Right kidney (tissue), 1 donor: ENCODE results near the gene RUNDC3A.
"Not testable (repeated sequence)": the region's sequence is repeated elsewhere in the genome, so short reads cannot be mapped to it uniquely, and the experiment has no call there.

Experiments
- DNase-seq: peaks from one replicate; pipeline ENCODE4 v3.0.0-alpha.2; 2016

The RUNDC3A gene

DNA sequence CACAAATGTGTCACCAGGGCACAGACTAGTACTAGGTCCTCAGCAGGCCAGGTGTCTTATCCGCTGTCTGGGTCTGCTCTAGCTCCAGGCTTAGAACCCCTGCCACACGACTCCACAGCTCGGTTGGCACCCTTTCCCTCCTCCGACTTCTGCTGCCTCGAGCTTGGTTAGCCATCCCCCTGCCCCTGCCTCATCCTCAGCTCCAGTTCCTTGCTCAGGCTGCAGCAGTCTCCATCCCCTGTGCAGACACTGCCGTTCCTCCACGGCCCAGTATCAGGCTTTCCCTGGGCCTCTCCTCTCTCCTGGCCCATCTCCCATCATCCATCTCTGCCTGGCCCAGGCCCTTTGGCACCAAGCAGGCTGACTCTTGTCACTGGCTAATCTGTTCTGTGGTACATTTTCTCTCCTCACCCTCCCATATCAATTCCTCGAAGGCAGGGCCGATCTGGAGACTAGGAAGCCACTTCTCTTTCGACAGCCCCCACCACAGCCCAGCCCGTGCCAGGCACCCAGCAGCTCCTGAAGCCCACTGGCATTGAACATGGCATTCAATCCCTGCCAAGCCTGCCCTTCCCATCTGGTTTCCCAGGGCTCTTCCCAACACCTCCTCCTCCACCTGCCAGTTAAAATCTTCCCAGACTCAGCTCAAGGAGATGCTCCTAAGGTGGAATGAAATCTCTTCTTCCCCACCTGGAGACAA lies 35.3 kb downstream of the RUNDC3A start:
- DNase-seq = no peak

DNA sequence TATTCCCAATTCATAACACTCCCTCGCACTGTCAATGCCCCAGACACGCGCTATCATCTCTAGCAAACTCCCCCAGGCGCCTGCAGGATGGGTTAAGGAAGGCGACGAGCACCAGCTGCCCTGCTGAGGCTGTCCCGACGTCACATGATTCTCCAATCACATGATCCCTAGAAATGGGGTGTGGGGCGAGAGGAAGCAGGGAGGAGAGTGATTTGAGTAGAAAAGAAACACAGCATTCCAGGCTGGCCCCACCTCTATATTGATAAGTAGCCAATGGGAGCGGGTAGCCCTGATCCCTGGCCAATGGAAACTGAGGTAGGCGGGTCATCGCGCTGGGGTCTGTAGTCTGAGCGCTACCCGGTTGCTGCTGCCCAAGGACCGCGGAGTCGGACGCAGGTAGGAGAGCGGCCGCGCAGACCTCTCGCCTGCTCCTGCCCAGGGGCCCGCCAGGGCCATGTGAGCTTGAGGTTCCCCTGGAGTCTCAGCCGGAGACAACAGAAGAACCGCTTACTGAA lies 36.6 kb downstream of the RUNDC3A start, which contains the start of gene GRN:
Gene GRN (plus strand): TSS at position 364 of the 515 bp plus-strand sequence. CDS start 3,863 bp downstream, outside the sequence.
- peak; percentile 90 for DNase-seq

DNA sequence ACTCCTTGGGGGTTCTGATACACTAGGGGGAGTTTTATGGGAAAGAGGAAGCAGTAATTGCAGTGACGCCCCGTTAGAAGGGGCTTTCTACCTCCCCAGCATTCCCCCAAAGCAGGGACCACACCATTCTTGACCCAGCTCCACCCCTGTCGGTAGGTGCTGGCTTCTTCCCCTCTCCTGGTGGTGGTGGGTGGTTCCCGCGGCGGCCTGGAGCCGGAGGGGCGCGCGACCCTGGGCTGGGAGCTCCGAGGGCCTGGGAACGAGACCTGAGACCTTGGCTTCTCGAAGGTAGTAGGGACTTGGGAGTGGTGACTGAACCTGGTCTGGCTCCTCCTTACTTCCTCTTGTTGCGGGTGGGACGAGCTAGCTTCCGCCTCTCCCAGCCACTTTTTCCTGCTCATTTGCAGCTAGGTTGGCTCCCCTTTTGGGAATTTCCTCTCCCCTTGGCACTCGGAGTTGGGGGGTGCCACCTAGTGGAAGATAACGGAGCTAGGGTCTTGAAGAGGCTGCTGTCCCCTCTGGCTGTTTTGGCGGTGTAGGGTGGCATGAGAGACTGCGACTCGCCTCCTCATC lies 37.1 kb downstream of the RUNDC3A start:
- no peak for DNase-seq

DNA sequence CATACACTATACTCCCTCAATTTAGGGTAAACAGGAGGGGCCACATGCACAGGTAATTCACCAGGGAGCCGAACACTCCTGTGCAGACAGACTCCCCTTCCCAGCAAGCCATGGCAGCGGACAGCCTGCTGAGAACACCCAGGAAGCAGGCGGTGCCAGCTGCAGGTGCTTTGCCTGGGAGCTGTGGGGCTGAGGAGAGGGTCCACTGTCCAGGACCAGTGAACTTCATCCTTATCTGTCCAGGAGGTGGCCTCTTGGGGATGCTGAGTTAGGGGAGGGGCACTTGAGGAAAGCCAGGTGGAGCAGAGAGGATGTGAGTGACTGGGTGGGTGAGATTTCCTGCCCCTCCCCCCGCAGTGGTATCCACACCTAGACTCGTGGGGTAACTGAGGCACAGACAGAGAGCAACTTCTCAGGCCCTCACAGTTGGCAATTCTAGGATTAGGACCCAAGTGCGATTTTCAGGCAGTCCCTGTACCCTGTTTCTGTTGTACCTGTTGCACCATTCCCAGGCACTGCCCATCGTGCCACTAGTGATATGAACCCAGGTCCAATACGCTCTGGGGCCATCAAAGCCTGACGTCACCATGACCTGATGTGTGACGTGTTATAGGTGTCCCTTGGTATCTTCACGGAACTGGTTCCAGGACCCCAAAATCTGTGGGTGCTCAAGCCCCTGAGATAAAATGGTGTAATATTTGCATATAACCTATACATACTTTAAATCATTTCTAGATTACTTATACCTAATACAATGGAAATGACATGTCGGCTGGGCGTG lies 37.9 kb downstream of the RUNDC3A start:
- DNase-seq = peak; percentile 45

DNA sequence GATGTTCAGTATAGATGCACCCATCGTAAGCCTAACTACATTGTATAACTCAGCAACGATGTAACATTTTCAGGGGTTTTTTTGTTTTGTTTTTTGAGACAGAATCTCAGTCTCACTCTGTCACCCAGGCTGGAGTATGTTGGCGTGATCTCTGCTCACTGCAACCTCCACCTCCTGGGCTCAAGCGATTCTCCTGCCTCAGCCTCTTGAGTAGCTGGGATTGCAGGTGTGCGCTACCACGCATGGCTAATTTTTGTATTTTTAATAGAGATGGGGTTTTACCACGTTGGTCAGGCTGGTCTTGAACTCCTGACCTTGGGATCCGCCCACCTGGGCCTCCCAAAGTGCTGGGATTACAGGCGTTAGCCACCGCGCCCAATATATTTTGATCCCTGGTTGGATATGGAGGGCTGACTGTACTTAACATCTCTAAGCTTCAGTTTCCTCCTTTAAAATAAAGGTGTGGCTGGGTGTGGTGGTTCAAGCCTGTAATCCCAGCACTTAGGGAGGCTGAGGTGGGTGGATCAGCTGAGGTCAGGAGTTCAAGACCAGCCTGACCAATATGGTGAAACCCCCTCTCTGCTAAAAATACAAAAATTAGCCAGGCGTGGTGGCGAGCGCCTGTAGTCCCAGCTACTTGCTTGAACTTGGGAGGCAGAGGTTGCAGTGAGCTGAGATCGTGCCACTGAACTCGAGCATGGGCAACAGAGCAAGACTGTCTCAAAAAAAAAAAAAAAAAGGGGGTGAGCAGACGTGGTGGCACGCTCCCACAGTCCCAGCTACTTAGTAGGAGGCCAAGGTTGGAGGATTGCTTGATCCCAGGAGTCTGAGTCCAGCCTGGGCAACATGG lies 39.0 kb downstream of the RUNDC3A start:
- not testable (repeated sequence) for DNase-seq

DNA sequence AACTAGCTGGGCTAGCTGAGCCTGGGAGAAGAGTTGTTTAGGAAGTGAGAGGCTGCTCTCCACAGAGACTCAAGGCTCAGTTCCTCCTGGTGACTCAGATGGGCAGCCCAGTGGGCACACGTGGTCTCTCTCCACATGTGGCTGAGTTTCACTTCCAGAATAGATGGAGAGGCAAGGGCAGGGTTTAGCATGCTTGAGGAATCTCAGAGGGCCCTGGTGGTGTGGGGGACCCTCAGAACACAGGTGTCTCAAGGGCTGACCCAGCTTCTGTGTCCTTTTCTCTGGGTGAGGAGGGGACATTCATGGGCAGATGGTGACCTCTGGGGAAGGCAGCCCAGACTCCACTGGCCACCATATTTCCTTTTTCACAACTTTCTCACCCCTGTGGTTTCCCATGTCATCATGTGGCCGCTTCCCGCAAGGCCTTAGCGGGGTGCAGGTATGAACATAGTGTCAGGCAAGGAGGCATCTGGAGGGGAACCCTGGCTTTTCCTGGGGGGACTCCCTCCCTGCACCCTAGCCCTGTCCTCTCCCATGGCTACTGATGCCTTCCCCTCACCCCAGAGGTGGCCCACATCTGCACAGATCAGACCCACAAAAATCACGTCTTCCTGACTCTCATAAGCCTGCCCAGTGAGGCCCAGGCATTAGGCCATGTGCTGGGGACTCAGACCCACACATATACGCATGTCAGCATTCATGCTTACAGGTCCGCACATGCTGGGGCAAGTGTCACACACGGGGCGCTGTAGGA lies 40.0 kb downstream of the RUNDC3A start:
- no peak for DNase-seq

DNA sequence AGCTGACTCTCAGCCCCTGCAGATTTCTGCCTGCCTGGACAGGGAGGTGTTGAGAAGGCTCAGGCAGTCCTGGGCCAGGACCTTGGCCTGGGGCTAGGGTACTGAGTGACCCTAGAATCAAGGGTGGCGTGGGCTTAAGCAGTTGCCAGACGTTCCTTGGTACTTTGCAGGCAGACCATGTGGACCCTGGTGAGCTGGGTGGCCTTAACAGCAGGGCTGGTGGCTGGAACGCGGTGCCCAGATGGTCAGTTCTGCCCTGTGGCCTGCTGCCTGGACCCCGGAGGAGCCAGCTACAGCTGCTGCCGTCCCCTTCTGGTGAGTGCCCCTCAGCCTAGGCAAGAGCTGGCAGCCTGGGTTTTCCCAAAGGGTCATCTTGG lies 40.6 kb downstream of the RUNDC3A start:
- DNase-seq = no peak

DNA sequence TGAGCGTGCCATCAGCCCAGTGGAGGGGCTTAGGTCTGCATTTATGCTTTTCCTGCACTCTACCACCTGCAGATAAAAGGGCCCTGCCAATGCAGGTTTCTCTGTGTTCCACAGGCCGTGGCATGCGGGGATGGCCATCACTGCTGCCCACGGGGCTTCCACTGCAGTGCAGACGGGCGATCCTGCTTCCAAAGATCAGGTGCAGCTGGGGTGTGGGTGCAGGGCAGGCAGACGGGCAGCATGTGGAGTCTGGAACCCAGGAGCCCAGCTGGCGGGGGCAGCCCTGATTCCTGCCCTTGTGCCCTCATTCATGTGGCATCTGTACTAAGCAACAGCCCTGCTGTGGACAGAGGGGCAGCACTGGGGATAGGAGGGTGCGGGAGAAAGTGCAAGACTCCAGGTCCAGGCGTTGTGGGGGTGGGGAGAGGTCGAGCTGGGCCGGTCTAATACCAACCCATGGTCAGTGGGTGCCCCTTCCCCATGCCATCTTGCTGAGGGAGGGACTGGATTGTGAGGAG lies 41.2 kb downstream of the RUNDC3A start:
- DNase-seq = no peak

DNA sequence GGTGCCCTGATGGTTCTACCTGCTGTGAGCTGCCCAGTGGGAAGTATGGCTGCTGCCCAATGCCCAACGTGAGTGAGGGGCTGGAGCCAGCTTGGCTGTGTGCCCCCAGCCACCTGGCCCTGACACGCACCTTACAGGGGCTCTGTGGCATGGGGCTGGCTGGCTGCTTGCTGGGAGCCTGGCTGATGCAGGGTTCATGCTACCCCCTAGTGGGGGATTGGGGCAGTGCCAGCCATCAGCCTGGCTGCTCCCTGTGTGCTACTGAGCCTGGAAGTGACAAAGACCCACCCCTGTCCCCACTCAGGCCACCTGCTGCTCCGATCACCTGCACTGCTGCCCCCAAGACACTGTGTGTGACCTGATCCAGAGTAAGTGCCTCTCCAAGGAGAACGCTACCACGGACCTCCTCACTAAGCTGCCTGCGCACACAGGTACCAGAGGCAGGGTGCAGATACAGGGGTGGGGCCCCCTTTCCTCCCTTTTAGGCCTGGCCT lies 42.4 kb downstream of the RUNDC3A start:
- DNase-seq = peak; percentile 63

DNA sequence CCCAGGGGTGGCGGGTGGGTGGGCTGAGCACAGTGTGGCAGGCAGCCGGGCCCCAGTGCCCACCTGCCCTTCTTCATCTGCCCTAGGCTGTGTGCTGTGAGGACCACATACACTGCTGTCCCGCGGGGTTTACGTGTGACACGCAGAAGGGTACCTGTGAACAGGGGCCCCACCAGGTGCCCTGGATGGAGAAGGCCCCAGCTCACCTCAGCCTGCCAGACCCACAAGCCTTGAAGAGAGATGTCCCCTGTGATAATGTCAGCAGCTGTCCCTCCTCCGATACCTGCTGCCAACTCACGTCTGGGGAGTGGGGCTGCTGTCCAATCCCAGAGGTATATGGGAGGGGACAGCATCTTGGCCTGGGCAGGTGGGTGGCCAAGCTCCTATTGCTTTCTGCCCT lies 43.1 kb downstream of the RUNDC3A start:
- DNase-seq = no peak

DNA sequence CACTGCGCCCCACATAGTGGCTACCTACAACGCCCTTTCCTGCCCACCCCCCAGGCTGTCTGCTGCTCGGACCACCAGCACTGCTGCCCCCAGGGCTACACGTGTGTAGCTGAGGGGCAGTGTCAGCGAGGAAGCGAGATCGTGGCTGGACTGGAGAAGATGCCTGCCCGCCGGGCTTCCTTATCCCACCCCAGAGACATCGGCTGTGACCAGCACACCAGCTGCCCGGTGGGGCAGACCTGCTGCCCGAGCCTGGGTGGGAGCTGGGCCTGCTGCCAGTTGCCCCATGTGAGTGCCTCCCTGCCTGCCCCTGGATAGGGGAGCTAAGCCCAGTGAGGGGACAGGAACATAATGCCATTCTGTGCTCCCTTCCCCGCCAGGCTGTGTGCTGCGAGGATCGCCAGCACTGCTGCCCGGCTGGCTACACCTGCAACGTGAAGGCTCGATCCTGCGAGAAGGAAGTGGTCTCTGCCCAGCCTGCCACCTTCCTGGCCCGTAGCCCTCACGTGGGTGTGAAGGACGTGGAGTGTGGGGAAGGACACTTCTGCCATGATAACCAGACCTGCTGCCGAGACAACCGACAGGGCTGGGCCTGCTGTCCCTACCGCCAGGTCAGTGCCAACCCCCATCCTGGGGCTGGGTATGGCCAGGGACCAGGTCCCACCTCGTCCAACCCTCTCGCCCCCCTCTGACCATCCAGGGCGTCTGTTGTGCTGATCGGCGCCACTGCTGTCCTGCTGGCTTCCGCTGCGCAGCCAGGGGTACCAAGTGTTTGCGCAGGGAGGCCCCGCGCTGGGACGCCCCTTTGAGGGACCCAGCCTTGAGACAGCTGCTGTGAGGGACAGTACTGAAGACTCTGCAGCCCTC lies 43.8 kb downstream of the RUNDC3A start:
- no peak for DNase-seq

DNA sequence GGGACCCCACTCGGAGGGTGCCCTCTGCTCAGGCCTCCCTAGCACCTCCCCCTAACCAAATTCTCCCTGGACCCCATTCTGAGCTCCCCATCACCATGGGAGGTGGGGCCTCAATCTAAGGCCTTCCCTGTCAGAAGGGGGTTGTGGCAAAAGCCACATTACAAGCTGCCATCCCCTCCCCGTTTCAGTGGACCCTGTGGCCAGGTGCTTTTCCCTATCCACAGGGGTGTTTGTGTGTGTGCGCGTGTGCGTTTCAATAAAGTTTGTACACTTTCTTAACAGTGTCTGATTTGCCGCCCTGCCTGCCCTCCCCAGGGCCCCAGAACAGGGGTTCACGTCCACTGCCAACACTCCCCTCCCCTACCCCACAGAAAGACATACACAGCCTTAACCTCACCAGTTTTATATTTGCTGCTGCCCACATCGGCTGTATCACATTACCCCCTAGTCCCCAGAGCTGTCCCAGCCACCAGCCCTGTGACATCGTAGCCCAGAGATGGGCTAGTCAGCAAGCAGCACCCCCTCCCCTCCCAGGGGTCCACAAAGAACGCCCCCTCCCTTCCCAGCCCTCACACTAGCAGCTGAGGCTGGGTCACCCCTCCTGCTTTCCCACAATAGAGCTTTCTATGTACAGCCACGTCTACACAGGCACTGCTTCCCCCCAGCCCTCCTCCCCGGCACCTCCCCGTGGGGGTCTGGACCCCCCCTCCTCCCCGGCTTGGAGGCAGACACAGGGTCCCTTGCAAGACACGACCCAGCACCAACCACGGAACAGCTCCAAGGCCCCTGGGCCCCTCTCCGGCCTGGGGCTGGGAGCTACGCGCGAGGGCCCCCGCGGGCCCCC lies 44.6 kb downstream of the RUNDC3A start:
- no peak for DNase-seq

DNA sequence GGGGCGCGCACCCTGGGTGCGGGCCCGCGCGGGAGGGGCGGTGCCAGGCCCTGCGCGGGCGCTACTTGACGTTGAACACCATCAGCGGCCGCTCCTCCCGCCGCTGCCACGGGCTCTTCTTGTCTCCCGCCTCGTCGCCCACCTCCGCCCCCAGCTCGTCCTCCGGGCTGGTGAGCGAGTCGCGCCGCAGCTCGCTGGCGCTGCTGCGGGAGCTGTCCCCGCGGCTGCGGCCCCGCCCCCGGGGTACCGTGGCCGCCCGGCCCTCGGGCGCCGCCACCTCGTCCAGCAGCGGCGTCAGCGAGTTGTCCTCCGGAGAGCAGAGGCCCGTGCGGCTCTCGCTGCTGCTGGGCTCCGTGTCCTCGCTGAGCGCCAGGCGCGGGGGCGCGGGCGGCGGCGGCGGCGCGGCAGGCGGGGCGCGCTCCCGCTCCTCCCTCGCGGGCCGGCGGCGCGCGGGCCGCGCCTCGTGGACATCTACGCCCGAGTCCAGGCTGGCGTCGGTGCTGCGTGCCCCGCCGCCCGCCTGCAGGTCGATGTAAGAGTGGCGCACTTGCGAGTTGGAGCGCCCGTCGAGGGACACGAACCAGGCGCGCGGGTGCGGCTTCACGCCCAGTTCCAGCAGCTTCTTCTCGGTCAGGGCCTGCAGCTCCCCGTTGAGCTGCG lies 45.4 kb downstream of the RUNDC3A start:
- DNase-seq = peak; percentile 55

DNA sequence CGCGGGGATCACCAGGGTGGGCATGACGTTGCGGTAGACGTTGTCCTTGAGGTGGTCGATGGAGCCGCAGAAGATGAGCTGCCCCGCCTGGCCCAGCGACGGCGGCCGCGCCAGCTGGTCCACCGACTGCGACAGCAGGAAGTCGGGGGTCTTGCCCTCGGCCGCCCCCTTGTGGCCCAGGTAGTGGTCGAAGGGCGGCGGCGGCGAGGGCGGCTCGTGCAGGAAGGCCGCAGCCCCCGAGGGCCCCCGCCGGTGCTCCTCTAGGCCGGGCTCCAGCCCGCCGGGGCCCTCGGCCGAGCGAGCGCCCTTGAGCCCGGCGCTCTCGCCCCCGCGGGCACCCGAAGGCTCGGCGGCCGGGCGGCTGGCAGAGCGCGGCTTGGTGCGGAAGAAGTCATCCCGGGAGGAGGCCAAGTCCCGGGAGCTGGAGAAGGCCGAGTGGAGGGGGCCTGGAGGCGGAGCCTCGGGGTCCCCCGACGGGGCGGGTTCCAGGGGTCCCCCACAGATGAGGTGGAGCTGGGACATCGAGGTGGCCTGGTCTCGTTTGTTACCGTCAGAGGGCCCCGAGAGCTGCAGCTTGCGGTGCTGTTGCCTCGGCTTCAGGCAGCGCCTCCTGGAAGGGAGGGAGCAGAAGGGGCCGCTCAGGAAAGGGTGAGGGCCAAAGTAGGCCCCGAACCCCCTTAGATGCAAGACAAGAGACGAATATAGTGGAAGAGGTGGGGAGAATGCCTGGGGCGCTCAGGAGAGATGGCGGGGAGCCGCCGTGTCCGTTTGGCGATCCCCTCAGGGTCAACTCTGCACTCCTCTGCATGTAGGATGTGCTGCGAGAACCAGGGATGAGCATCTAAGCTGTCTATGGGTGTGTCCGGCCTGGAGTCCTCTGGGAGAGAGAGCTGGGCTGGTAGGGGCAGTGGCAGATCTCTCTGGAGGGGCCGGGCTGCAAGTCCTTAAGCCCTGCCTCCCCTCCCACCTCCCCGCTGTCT lies 46.5 kb downstream of the RUNDC3A start:
- peak; percentile 53 for DNase-seq

DNA sequence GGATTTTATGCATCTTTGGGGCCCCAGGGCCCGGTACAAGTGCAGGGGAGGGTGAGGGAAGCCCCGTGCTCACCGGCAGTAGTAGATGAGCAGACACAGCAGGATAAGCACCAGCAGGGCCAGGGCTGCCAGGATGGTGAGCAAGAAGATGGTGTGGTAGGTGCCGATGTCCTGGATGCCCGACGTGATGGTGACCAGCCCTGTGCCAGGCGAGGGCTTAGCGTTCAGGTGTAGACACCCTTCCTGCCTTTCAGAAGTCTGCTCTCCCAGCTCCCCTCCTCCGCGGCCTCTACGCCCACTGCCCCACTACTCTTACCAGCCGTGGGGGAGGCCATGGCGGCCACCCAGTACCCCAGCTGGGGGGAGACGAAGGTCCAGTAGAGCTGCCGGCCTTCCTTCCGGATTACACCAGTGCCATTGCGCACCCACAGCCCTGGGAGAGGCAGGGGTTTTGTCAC lies 47.3 kb downstream of the RUNDC3A start:
- DNase-seq = no peak

DNA sequence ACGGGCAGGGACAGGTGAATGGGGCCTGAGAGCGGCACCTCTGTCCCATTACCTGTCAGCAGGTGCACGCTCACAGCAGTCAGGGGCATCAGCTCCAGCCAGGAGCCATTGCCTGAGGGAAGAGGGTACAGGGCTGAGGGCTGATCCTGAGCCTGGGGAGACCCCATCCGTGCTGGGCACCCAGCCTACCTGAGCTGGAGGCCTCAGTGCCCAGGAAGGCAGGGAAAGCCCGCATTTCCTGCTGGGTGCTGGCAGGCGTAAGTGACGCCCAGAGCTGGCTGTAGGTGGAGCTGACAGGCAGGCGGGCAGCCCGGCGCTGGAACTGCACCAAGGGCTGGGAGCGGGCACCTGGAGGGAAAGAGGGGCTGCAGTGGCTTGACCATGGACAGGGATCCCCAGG lies 47.8 kb downstream of the RUNDC3A start:
- DNase-seq = no peak

DNA sequence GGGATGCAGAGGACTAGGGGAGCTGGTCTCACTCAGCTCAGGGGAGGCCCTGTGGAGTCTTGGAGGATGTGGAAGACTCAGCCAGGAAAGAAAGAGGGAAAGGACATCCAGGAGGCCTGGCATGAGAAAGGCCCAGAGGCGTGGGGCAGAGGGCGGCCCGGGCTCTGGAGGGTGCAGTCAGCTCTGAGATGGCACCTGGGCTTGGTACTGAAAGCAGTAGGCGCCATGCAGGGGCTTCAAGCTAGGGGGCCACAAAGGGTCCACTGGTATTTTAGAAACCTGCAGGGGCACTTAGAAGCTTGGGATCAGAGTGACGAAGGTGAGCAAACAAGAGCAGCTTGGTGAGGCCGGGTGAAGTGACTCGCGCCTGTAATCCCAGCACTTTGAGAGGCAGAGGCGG lies 49.7 kb downstream of the RUNDC3A start:
- no peak for DNase-seq
